Trophoblast cell (in vitro differentiated cells and primary cell): Measurements from ENCODE around the gene TBCCD1.

ENCODE experiments used
- DNase-seq, 2 donors: peaks; one replicate each; pipeline ENCODE4 v3.0.0-alpha.2; 2016
- H2AFZ ChIP-seq: 2 replicates; pipeline ENCODE4 v1.6.1; 2013; ENCODE audit warnings: low read length, moderate library complexity, mild to moderate bottlenecking; ENCODE audit not compliant: insufficient read depth, poor library complexity
- H2AK5ac ChIP-seq: 2 replicates; pipeline ENCODE4 v1.6.1; 2013; ENCODE audit warnings: mild to moderate bottlenecking, low read length
- H2BK120ac ChIP-seq: 2 replicates; pipeline ENCODE4 v1.6.1; 2013; ENCODE audit warnings: low read length, mild to moderate bottlenecking, moderate library complexity; ENCODE audit not compliant: insufficient read depth, poor library complexity
- H2BK12ac ChIP-seq: 2 replicates; pipeline ENCODE4 v1.6.1; 2013; ENCODE audit warnings: mild to moderate bottlenecking, low read length, moderate library complexity
- H2BK5ac ChIP-seq: 2 replicates; pipeline ENCODE4 v1.6.1; 2013; ENCODE audit warnings: low read length, low read depth, moderate library complexity, mild to moderate bottlenecking; ENCODE audit not compliant: poor library complexity
- H3K14ac ChIP-seq: 2 replicates; pipeline ENCODE4 v1.6.1; 2013; ENCODE audit warnings: mild to moderate bottlenecking, low read length
- H3K18ac ChIP-seq: 2 replicates; pipeline ENCODE4 v1.6.1; 2013; ENCODE audit warnings: mild to moderate bottlenecking, low read length
- H3K23ac ChIP-seq: 2 replicates; pipeline ENCODE4 v1.6.1; 2013; ENCODE audit warnings: low read length
- H3K27ac ChIP-seq: 2 replicates; pipeline ENCODE4 v1.5.1; 2013; ENCODE audit warnings: low read depth, mild to moderate bottlenecking, inconsistent platforms, low read length, moderate library complexity
- H3K27me3 ChIP-seq: 2 replicates; pipeline ENCODE4 v1.6.1; 2013; ENCODE audit warnings: inconsistent platforms, mild to moderate bottlenecking, low read length, moderate library complexity; ENCODE audit not compliant: insufficient read depth
- H3K36me3 ChIP-seq, 2 experiments: 1 replicate in 1 of 2; 2 replicates in 1 of 2; pipeline ENCODE4 v1.6.1; 2013; ENCODE audit warnings: low read length in 2 of 2, mild to moderate bottlenecking in 2 of 2, moderate library complexity in 1 of 2; ENCODE audit not compliant: insufficient read depth in 2 of 2, control insufficient read depth in 1 of 2
- H3K4ac ChIP-seq: 2 replicates; pipeline ENCODE4 v1.6.1; 2013; ENCODE audit warnings: low read depth, mild to moderate bottlenecking, low read length, moderate library complexity
- H3K4me1 ChIP-seq, 2 experiments: 1 replicate in 1 of 2; 2 replicates in 1 of 2; pipeline ENCODE4 v1.6.1; 2013; ENCODE audit warnings: low read length in 2 of 2, mild to moderate bottlenecking in 2 of 2, moderate library complexity in 1 of 2; ENCODE audit not compliant: insufficient read depth in 2 of 2, control insufficient read depth in 1 of 2
- H3K4me2 ChIP-seq: 2 replicates; pipeline ENCODE4 v1.6.1; 2013; ENCODE audit warnings: inconsistent platforms, mild to moderate bottlenecking, low read length, moderate library complexity
- H3K4me3 ChIP-seq: 2 replicates; pipeline ENCODE4 v1.5.1; 2013; ENCODE audit warnings: mild to moderate bottlenecking, low read depth, low read length, inconsistent platforms
- H3K79me1 ChIP-seq: one replicate; pipeline ENCODE4 v1.6.1; 2013; ENCODE audit warnings: low read length
- H3K79me2 ChIP-seq: 2 replicates; pipeline ENCODE4 v1.6.1; 2013; ENCODE audit warnings: low read length, mild to moderate bottlenecking; ENCODE audit not compliant: control insufficient read depth, insufficient read depth, poor library complexity
- H3K9ac ChIP-seq: 2 replicates; pipeline ENCODE4 v1.6.1; 2013; ENCODE audit warnings: mild to moderate bottlenecking, low read length
- H3K9me3 ChIP-seq: 2 replicates; pipeline ENCODE4 v1.6.1; 2013; ENCODE audit warnings: low read depth, mild to moderate bottlenecking, control low read depth, inconsistent platforms, low read length; ENCODE audit not compliant: insufficient read depth
- H4K12ac ChIP-seq: 2 replicates; pipeline ENCODE4 v1.6.1; 2013; ENCODE audit warnings: low read depth, mild to moderate bottlenecking, low read length, moderate library complexity
- H4K8ac ChIP-seq: 2 replicates; pipeline ENCODE4 v1.6.1; 2013; ENCODE audit warnings: low read depth, mild to moderate bottlenecking, low read length, moderate library complexity
- H4K91ac ChIP-seq: one replicate; pipeline ENCODE4 v1.6.1; 2013; ENCODE audit warnings: low read depth, mild to moderate bottlenecking, low read length, moderate library complexity
- WGBS: extraction: QIAGEN DNeasy Blood & Tissue Kit; methylation state at CpG from one replicate; pipeline ENCODE4 v1.1.7; 2013; ENCODE audit warnings: missing lambda C conversion rate; ENCODE audit not compliant: insufficient read length, insufficient coverage; ENCODE audit errors: extremely low coverage; 5-methylcytosine and 5-hydroxymethylcytosine counted together

The TBCCD1 gene

GRCh38 chr3:186512570-186513302 is 54.4 kb downstream of the TBCCD1 start:
- Histone ChIP-seq H3K4ac (no peak overlapping the region), H4K8ac (no peak overlapping the region), H2BK5ac (no peak overlapping the region), H2BK120ac (no peak overlapping the region), H3K9me3 (no peaks in the 10 kb centered on the region), H3K79me1 (no peaks in the 10 kb centered on the region), H3K79me2 (no peaks in the 10 kb centered on the region), H3K14ac (no peak overlapping the region), H4K12ac (no peak overlapping the region), H3K4me3 (no peak overlapping the region), H3K23ac (no peak overlapping the region), H3K4me1 (no peaks in the 10 kb centered on the region), H2AFZ (no peak overlapping the region), H3K9ac (no peak overlapping the region), H3K27me3 (no peaks in the 10 kb centered on the region), H3K18ac (no peak overlapping the region), H2AK5ac (no peak overlapping the region), H3K4me2 (no peak overlapping the region), H4K91ac (no peak overlapping the region), H2BK12ac (no peak overlapping the region), H3K36me3 (no peaks in the 10 kb centered on the region), H3K27ac (no peak overlapping the region)
- DNase-seq: no peak
- WGBS: no CpG with 5 or more reads among the region's 9 CpGs

GRCh38 chr3:186511702-186512101 is 55.4 kb downstream of the TBCCD1 start:
- Histone ChIP-seq H3K23ac (no peak overlapping the region), H3K14ac (no peak overlapping the region), H3K4me2 (no peak overlapping the region), H3K4ac (no peak overlapping the region), H3K27me3 (no peaks in the 10 kb centered on the region), H3K4me3 (no peak overlapping the region), H3K27ac (no peak overlapping the region), H3K4me1 (no peaks in the 10 kb centered on the region), H2BK12ac (no peak overlapping the region), H2AK5ac (no peak overlapping the region), H3K36me3 (no peaks in the 10 kb centered on the region), H3K79me1 (no peaks in the 10 kb centered on the region), H4K8ac (no peak overlapping the region), H3K79me2 (no peaks in the 10 kb centered on the region), H3K18ac (no peak overlapping the region), H3K9me3 (no peaks in the 10 kb centered on the region), H2BK120ac (no peak overlapping the region), H4K12ac (no peak overlapping the region), H3K9ac (no peak overlapping the region), H4K91ac (no peak overlapping the region), H2AFZ (no peak overlapping the region), H2BK5ac (no peak overlapping the region)
- DNase-seq: no peak
- no CpG with 5 or more reads among the region's 5 CpGs for WGBS

- H3K27ac ChIP-seq: no peak overlapping the region
Measured at GRCh38 chr3:186511245-186511644, 55.9 kb downstream of the TBCCD1 start.

GRCh38 chr3:186510374-186511079 is 56.6 kb downstream of the TBCCD1 start:
- H2BK120ac ChIP-seq: no peak overlapping the region
- H3K79me1 ChIP-seq: no peaks in the 10 kb centered on the region

More at GRCh38 chr3:186511245-186511644, 55.9 kb downstream of the TBCCD1 start:
- Histone ChIP-seq H3K9ac (no peak overlapping the region), H2AK5ac (no peak overlapping the region), H3K4me1 (no peaks in the 10 kb centered on the region), H3K79me1 (no peaks in the 10 kb centered on the region), H3K4me3 (no peak overlapping the region), H3K14ac (no peak overlapping the region), H4K91ac (no peak overlapping the region), H2BK12ac (no peak overlapping the region), H3K23ac (no peak overlapping the region), H3K18ac (no peak overlapping the region), H3K79me2 (no peaks in the 10 kb centered on the region), H3K9me3 (no peaks in the 10 kb centered on the region), H3K36me3 (no peaks in the 10 kb centered on the region), H3K4ac (no peak overlapping the region), H3K4me2 (no peak overlapping the region), H2BK5ac (no peak overlapping the region), H3K27me3 (no peaks in the 10 kb centered on the region), H4K8ac (no peak overlapping the region), H2AFZ (no peak overlapping the region), H4K12ac (no peak overlapping the region), H2BK120ac (no peak overlapping the region)
- no peak for DNase-seq
- WGBS: no CpG with 5 or more reads among the region's 4 CpGs

More at GRCh38 chr3:186510374-186511079, 56.6 kb downstream of the TBCCD1 start:
- Histone ChIP-seq H3K27me3 (no peaks in the 10 kb centered on the region), H3K14ac (no peak overlapping the region), H3K23ac (no peak overlapping the region), H4K12ac (no peak overlapping the region), H3K9me3 (no peaks in the 10 kb centered on the region), H3K36me3 (no peaks in the 10 kb centered on the region), H2AK5ac (no peak overlapping the region), H4K91ac (no peak overlapping the region), H3K27ac (no peak overlapping the region), H3K4me3 (no peak overlapping the region), H4K8ac (no peak overlapping the region), H2BK12ac (no peak overlapping the region), H2AFZ (no peak overlapping the region), H3K79me2 (no peaks in the 10 kb centered on the region), H3K4ac (no peak overlapping the region), H3K18ac (no peak overlapping the region), H2BK5ac (no peak overlapping the region), H3K4me1 (no peaks in the 10 kb centered on the region), H3K9ac (no peak overlapping the region), H3K4me2 (no peak overlapping the region)
- no CpG with 5 or more reads among the region's 9 CpGs for WGBS
- DNase-seq: no peak
